ENCODE results near the gene TTC4.

TTC4 gene

GRCh38 chr1:54782156-54782555, 66.5 kb downstream of the TTC4 start:
- no peak for DNase-seq (ENCODE audit: low spot score)

DNA sequence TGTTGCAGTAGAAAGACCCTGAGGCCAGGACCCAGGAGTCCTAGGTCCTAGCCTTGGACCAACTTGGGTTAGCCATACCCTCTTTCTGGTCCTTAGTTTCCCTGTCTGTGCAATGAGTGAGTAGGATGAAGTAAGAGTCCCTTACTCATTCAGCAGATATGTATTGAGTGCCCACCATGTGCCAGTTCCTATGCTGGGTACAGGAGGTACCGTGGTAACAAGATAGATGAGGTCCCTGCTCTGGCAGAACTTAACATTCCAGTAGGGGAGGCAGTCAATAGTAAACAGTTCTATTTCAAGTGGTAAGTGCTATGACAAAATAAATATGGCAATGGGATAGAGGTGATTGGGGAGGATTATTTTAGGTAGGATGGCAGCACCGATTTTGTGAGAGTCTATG, 66.9 kb downstream of the TTC4 start:
- no peak for DNase-seq (ENCODE audit: low spot score)

DNA sequence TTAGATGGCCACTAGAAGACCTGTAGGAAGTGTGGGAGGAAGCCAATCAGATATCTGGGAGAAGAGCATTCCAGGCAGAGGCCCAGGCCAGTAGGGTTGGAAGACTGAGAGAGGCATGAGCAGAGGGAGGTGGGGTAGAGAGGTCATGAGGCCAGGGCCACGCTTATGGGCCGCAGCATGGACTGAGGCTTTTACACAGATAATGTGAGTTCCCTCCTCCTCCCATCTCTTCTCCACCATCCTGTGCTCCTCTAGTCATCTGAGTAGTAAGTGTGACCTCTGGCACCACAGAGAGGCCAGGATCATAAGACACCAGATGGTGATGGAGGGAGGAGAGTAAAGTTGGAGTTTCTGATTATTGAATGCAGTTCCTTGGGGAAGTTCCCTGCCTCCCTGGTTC, 68.4 kb downstream of the TTC4 start:
- no peak for DNase-seq (ENCODE audit: low spot score)

DNA sequence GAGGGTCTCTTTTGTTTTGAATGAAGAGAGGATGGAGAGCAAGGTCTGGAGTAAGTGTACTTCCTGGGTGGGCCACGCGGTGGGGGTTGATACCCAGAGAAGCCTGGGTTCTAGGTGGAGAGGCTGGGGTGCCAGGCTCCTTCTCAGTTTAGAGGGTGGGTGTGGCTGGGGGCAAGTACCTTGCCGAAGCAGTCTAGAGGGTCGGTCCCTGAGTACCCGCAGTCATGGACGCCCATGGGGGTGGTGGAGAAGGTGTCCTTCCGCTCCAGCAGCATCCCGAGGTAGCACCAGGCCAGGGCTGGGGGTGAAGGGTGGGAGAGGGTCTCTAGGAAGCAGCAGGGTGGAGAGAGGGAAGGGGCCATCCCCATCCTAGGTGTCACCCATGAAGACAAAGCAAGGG, 71.1 kb downstream of the TTC4 start:
- no peak for DNase-seq (ENCODE audit: low spot score)

GRCh38 chr1:54787604-54788003, 71.9 kb downstream of the TTC4 start:
- no peak for DNase-seq (ENCODE audit: low spot score)

GRCh38 chr1:54788459-54788858, 72.8 kb downstream of the TTC4 start:
- DNase-seq (ENCODE audit: low spot score): no peak

GRCh38 chr1:54791880-54792522, 76.3 kb downstream of the TTC4 start:
- no peak for DNase-seq (ENCODE audit: low spot score)

Data from LoVo (cell line).